Right hindlimb (tissue), 1 donor: ENCODE results near the gene XPNPEP2.

ENCODE experiments used
- DNase-seq: peaks from one replicate; pipeline ENCODE4 v3.0.0-alpha.2; 2018

The XPNPEP2 gene

GRCh38 chrX:129754056-129755024, 15.6 kb downstream of the XPNPEP2 start:
- no peak for DNase-seq

- no peak for DNase-seq
Observed at GRCh38 chrX:129755779-129756650, 17.2 kb downstream of the XPNPEP2 start.

- peak; percentile 48 for DNase-seq
Observed at GRCh38 chrX:129759576-129760061, 20.8 kb downstream of the XPNPEP2 start.

GRCh38 chrX:129760155-129760554, 21.4 kb downstream of the XPNPEP2 start:
- no peak for DNase-seq

GRCh38 chrX:129760981-129761380, 22.2 kb downstream of the XPNPEP2 start:
- DNase-seq = no peak

- DNase-seq = no peak
Observed at GRCh38 chrX:129761596-129761995, 22.8 kb downstream of the XPNPEP2 start.

GRCh38 chrX:129762448-129762847, 23.7 kb downstream of the XPNPEP2 start:
- DNase-seq = no peak

GRCh38 chrX:129763666-129764065, 24.9 kb downstream of the XPNPEP2 start:
- DNase-seq = no peak

GRCh38 chrX:129768186-129768585, 29.4 kb downstream of the XPNPEP2 start:
- no peak for DNase-seq

- no peak for DNase-seq
Observed at GRCh38 chrX:129768586-129769466, 30.0 kb downstream of the XPNPEP2 start.

- no peak for DNase-seq
Observed at GRCh38 chrX:129769467-129770154, 30.8 kb downstream of the XPNPEP2 start.

- no peak for DNase-seq
Observed at GRCh38 chrX:129771266-129771995, 32.7 kb downstream of the XPNPEP2 start.

- DNase-seq = no peak
Observed at GRCh38 chrX:129772796-129773431, 34.1 kb downstream of the XPNPEP2 start.

GRCh38 chrX:129773649-129774458, 35.1 kb downstream of the XPNPEP2 start:
- DNase-seq = no peak

- DNase-seq = no peak
Observed at GRCh38 chrX:129777218-129778030, 38.6 kb downstream of the XPNPEP2 start.

- no peak for DNase-seq
Observed at GRCh38 chrX:129779086-129779672, 40.4 kb downstream of the XPNPEP2 start.

GRCh38 chrX:129779747-129780146, 41.0 kb downstream of the XPNPEP2 start, which contains the start of gene SASH3:
Gene SASH3, plus strand, starts transcription at chrX:129779949. Its CDS starts 149 bp downstream, at chrX:129780098.
- no peak for DNase-seq
